ENCODE results near the gene PPP2CA. TPM values are rescaled to one million over a fixed set of nuclear protein-coding genes. Genes with fewer than 3 reads are reported as not detected.

Gene PPP2CA
- total RNA-seq, 4 donors from 2014 or later: 101 to 244 (median 132) TPM

DNA sequence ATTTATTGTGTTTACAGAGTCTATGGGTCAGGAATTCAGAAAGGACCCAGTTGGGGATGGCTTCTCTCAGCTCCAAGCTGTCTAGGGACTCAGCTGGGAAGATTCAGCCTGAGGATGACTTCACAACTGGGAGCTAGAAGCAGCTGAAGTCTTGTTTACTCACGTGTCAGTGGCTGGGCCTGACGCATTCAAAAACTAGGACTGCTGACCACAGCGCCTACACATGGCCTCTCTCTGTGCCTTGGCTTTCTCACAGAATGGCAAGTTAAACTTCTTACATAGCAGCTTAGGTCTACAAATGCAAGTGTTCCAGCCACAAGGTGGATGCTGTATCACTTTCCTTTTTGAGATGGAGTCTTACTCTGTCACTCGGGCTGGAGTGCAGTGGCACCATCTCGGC lies 16.3 kb upstream of the PPP2CA start:
- TF ChIP-seq, protein P1, sequence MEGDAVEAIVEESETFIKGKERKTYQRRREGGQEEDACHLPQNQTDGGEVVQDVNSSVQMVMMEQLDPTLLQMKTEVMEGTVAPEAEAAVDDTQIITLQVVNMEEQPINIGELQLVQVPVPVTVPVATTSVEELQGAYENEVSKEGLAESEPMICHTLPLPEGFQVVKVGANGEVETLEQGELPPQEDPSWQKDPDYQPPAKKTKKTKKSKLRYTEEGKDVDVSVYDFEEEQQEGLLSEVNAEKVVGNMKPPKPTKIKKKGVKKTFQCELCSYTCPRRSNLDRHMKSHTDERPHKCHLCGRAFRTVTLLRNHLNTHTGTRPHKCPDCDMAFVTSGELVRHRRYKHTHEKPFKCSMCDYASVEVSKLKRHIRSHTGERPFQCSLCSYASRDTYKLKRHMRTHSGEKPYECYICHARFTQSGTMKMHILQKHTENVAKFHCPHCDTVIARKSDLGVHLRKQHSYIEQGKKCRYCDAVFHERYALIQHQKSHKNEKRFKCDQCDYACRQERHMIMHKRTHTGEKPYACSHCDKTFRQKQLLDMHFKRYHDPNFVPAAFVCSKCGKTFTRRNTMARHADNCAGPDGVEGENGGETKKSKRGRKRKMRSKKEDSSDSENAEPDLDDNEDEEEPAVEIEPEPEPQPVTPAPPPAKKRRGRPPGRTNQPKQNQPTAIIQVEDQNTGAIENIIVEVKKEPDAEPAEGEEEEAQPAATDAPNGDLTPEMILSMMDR (IDR thresholded peaks at IDR 0.05): no peak
- DNase-seq (ENCODE audit: low spot score) (no peak), ATAC-seq (ENCODE audit: low FRiP score) (no peak)

DNA sequence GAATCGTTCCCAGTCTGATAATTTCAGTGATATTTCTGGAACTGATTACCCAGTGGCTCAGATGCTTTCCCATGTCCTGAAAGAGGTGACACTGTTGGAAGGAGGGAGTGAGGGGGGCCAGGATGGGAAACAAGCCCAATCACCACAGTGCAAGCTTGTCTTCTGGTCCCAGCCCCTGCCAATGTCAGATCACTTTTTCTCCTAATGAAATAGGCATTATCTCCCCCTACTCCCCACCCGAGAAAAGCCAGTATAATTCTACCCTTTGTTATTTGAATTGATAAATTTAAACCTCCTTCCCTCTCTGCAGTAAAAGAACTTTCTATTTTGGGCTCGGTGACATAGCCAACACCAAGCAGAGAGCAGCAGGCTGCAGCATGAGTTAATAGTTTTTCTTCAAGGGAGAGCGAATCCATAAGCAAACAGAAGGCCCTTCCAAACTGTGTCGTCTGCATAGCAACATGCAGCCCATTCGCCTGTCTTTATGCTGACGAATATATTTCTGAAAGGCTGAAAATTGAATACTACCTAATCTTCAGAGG lies 14.6 kb upstream of the PPP2CA start:
- no peak for ATAC-seq (ENCODE audit: low FRiP score)
- DNase-seq (ENCODE audit: low spot score): no peak
- TF ChIP-seq, protein P1 (IDR thresholded peaks at IDR 0.05): no peak

DNA sequence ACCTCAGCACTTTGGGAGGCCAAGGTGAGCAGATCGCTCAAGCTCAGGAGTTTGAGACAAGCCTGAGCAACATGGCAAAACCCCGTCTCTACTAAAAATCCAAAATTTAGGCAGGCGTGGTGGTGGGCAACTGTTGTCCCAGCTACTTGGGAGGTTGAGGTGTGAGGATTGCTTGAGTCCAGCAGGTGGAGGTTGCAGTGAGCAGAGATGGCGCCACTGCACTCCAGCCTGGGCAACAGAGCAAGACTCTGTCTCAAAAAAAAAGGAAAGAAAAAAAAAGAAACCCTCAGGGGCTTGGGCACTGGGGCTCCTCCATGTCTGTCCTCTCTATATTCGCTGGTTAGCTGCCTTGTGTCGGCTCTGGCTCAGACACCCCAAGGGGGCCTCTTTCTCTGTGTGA lies 10.9 kb upstream of the PPP2CA start:
- DNase-seq (ENCODE audit: low spot score) (no peak), ATAC-seq (ENCODE audit: low FRiP score) (no peak)
- TF ChIP-seq, protein P1 (IDR thresholded peaks at IDR 0.05): no peak

DNA sequence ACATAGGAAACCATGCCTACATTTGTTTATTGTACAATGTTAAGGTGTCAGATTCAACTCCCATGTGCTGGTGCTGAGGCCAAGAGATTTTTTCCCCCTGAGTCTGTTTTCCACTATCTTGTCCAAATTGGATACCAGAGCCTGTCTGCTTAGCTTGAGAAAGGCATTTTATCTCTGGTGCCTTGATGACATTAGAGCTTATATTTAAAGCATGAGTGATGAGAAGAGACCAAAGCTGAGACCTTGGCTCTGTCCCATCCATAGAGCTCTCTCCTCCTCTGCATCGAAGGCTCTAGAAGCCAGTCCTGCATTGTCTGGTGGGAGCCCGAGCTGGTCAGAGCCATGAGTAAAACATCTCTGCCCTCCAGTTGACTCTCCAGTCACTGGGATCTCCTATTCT lies 10.4 kb upstream of the PPP2CA start:
- ATAC-seq (ENCODE audit: low FRiP score): peak; percentile 61
- TF ChIP-seq, protein P1 (IDR thresholded peaks at IDR 0.05): no peak
- no peak for DNase-seq (ENCODE audit: low spot score)

DNA sequence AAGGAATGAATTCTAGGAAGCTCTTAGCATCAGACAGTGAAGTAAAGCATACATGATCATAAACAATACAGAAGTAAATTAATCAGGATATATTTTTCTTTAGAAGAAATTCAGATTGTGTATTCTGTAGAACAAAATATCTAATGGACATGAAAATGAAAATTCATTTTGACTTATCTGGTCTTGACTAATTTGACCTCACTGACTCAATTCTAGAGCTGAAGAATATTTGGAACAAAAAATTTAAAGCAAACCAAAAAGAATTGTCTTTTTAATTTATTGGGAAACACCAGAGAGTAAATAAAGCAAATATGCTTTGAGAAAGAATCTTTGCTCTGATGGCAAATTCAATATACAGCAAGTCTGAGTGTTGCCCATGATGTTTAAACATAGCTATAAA lies 2.8 kb upstream of the PPP2CA start:
- TF ChIP-seq, protein P1 (IDR thresholded peaks at IDR 0.05): no peak
- ATAC-seq (ENCODE audit: low FRiP score) (no peak), DNase-seq (ENCODE audit: low spot score) (no peak)

DNA sequence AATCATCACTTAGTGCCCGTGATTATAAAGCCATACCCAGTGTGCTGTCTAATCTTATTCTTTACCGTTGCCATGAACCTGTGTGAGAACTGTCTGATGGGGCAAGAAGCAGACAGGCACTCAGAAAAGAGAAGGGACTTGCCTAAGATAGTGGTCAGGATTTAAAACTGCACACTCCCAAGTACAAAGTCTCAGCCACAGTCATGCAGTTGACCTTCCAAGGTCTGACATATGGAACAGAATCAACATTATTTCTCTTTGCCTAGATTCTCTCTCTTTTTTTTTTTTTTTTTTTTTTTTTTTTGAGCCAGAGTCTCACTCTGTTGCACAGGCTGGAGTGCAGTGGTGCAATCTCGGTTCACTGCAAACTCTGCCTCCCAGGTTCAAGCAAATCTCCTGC lies 1.9 kb upstream of the PPP2CA start:
- no peak for ATAC-seq (ENCODE audit: low FRiP score)
- TF ChIP-seq, protein P1 (IDR thresholded peaks at IDR 0.05): no peak
- DNase-seq (ENCODE audit: low spot score): no peak

DNA sequence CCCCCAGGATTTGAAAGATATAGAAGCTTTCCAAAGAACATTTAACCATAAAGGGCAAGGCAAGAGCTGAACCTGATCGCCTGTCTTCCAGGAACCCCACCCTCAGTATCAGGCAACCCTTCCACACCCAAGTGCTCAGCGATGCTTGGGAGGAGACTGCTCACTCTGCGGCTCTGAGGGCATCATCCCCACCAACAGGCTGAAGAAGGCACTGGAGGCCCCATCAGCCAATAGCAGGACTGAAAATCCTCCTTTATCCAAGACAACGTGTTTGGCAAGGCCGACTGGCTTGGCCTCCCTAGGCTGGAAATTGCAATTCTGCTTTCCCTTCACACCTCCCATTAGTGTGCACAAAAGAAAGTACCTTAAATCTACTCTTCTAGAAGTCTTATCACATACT lies 1.4 kb upstream of the PPP2CA start:
- ATAC-seq (ENCODE audit: low FRiP score): peak; percentile 48
- TF ChIP-seq, protein P1 (IDR thresholded peaks at IDR 0.05): no peak
- no peak for DNase-seq (ENCODE audit: low spot score)

All from omental fat pad (tissue), 4 donors.